Right kidney (tissue), 9 donors: ENCODE data around the gene TMBIM1.

ENCODE experiments used
- DNase-seq: peaks from one replicate; pipeline ENCODE4 v3.0.0-alpha.2; 2016
- long read RNA-seq, 8 donors: transcript quantifications; one replicate each; lab custom pipeline, GENCODE V29; 2026

TMBIM1 gene, protein sequence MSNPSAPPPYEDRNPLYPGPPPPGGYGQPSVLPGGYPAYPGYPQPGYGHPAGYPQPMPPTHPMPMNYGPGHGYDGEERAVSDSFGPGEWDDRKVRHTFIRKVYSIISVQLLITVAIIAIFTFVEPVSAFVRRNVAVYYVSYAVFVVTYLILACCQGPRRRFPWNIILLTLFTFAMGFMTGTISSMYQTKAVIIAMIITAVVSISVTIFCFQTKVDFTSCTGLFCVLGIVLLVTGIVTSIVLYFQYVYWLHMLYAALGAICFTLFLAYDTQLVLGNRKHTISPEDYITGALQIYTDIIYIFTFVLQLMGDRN
- long read RNA-seq, donor 1, transcript TMBIM1-201 (12 exons, 2,371 nt) = major isoform, 26 of 28 reads
- long read RNA-seq, donor 1, partial matches to known transcripts = 0 of 28 reads
- long read RNA-seq, donor 1, other reads (novel, unspliced or antisense) = 0 of 28 reads
- long read RNA-seq, donor 2, transcript TMBIM1-201 (12 exons, 2,371 nt) = major isoform, 9 of 61 reads
- long read RNA-seq, donor 2, partial matches to known transcripts = 52 of 61 reads
- long read RNA-seq, donor 2, other reads (novel, unspliced or antisense) = 0 of 61 reads
- long read RNA-seq, donor 3, transcript TMBIM1-201 (12 exons, 2,371 nt) = major isoform, 9 of 10 reads
- long read RNA-seq, donor 3, partial matches to known transcripts = 0 of 10 reads
- long read RNA-seq, donor 3, other reads (novel, unspliced or antisense) = 0 of 10 reads
- long read RNA-seq, donor 4, transcript TMBIM1-201 (12 exons, 2,371 nt) = major isoform, 18 of 21 reads
- long read RNA-seq, donor 4, partial matches to known transcripts = 0 of 21 reads
- long read RNA-seq, donor 4, other reads (novel, unspliced or antisense) = 0 of 21 reads
- long read RNA-seq, donor 5, transcript TMBIM1-201 (12 exons, 2,371 nt) = major isoform, 20 of 20 reads
- long read RNA-seq, donor 5, partial matches to known transcripts = 0 of 20 reads
- long read RNA-seq, donor 5, other reads (novel, unspliced or antisense) = 0 of 20 reads
- long read RNA-seq, donor 6, transcript TMBIM1-201 (12 exons, 2,371 nt) = major isoform, 9 of 16 reads
- long read RNA-seq, donor 6, partial matches to known transcripts = 5 of 16 reads
- long read RNA-seq, donor 6, other reads (novel, unspliced or antisense) = 0 of 16 reads
- long read RNA-seq, donor 7, transcript TMBIM1-201 (12 exons, 2,371 nt) = major isoform, 23 of 25 reads
- long read RNA-seq, donor 7, partial matches to known transcripts = 0 of 25 reads
- long read RNA-seq, donor 7, other reads (novel, unspliced or antisense) = 0 of 25 reads
- long read RNA-seq, donor 8, transcript TMBIM1-201 (12 exons, 2,371 nt) = major isoform, 21 of 23 reads
- long read RNA-seq, donor 8, partial matches to known transcripts = 0 of 23 reads
- long read RNA-seq, donor 8, other reads (novel, unspliced or antisense) = 0 of 23 reads

DNA sequence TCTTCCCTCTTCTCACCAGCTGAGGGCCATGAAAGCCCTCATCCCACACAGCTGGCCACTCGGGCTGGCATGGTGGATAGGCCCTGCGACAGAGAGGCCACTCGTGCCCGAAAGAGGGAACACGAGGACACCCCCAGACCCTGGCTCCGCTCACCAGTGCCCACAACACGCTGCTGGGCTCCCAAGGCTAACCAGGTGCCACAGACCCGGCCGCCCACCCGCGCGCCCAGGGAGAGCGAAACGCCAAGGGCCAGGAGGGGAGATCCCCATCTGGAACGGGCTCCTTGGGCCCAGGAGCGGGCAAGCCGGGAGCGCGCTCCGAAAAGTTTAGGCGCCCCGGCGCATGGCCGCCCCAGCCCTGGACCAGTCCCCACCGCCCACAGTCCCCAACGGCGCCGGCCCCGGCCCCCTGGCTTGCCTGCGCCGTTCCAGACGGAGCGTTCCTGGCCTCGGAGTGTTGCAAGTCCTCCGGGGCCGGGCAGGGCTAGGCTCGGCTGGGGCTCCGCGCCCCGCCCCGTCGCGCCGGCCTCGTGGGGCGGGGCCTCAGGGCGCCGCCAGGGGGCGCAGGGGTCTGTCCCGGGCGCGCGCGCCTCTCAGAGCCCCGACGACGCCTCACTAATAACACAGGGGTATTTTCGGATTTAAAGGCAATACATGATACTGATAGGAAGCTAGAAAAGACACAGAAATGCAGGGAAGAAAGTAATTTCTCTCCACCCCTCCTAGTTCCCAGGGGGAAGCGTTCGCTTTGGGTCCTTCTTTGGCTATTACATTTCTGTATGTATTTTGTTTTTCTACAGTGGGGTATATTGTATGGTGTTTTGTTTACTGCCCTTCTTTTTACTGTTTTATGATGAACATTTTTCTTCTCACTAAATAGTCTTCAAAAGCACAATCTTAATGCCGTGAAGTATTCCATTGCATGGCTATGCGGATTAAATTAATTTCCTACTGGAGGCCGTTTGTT lies at the start of gene TMBIM1:
TMBIM1 (minus strand) TSS at position 456 of the 967 bp plus-strand sequence. CDS start 10,362 bp downstream, outside the sequence.
- DNase-seq = peak; percentile 87

GRCh38 chr2:218341381-218341780 lies 49.1 kb upstream of the TMBIM1 start:
- DNase-seq = no peak

DNA sequence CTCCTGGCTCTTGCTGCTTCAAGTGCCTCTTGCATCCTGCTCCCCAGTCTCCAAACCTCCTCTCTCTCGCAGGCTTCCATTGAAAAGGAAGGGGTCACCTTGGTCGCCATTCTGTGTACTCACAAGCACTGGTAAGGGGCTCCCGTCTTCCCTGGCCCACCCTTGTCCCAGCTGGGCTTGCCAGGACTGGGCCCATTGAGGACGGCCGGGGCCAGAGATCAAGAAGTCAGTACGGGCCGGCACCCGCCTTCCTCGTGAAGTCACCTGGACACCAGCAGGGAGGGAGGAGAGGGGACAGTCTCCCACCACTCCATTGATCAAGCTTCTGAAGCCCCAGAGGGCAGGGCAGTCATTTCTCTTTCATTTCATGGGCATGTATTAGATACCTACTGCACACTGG lies 48.4 kb upstream of the TMBIM1 start:
- DNase-seq = no peak

- DNase-seq = no peak
Observed at GRCh38 chr2:218334531-218334930, 42.2 kb upstream of the TMBIM1 start.

DNA sequence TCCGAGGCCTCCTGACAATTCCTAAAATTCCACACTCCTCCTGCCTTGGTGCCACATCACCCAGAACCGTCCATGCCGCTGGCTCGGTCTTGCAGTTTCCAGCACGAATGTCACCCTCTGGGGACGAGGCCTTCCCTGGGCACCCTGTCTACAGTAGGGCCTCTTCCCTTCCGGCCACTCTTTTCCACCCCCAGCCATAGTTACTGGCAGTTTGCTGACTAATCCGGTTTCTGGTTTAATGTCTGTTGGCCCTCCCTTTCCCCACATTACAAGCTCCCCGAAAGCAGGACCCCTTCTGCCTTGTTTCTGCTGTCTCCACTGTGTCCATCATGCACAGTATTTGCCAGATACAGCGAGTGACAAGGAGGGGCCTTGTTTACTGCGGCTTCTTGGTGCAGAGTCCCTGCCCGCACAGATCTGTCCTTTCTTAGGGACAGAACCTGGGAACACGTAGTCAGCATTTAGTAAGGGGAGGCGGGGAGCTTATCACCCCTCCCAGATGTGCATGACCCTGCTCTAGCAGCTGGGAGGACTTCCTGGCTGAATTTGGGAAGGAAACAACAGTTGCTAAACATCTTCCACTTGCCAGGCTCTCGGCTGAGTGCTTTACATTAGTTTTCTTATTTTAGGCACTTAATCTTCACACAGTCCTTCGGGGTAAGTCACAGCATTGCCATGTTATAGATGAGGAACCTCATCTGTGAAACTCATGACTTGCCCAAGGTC lies 40.8 kb upstream of the TMBIM1 start:
- DNase-seq = no peak

- DNase-seq = no peak
Observed at GRCh38 chr2:218332288-218332687, 40.0 kb upstream of the TMBIM1 start.

DNA sequence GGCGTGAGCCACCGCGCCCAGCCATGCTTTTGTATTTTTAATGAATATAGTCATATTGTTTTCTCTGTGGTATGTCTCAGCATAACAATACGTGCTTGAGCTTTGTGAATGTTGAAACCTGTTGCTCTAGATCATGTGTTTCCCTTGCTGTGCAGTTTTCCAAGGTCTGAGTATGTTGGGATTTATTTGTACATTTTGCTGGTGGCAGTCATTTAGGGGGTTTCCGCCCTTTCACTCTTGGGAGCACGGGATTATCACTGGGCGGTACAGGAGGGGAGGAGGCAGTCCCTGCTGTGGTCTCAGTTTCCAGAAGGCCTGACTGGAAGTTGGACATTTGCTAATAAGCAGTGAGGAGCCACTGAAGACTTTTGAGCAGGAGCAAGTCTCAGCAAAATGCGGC lies 39.4 kb upstream of the TMBIM1 start:
- DNase-seq = no peak

DNA sequence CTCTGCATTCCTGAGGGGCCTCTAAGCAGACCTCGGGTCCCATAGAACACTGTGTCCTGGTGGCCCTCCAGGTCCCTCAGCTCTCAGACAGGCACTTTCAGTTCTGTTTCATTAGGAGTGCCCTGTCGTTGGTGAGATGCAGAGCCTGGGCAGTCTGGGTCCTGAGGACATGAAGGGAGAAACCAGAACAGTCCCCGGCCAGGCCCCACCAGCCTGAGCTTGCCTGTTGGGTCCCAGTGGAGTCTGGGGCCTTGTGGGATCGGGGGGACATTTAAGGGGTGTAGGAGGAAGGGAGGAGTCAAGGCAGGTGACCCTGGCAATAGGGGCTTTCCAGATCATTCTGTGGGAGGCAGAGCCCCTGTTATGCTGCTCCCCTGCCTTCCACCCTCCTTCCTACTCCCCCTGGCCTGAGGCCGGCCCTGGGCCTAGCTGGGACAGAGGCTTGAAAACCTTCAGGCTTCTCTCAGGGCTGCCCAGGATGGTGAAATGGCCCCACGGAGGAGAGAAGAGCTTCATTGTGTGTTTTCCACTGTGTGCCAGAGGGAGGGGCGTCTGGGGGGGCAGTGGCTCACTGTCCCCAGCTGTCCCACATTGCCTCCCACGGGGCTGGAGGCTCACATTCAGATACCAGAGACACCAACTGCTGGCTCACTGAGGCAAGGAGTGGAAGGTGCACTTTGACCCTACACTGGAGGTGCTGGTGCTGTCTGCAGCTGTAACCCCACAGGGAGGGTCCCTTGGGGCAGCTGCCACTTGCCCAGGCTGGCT lies 37.7 kb upstream of the TMBIM1 start:
- DNase-seq = no peak

- DNase-seq = no peak
Observed at GRCh38 chr2:218329027-218329825, 36.9 kb upstream of the TMBIM1 start.

GRCh38 chr2:218328294-218328693 lies 36.0 kb upstream of the TMBIM1 start:
- no peak for DNase-seq

DNA sequence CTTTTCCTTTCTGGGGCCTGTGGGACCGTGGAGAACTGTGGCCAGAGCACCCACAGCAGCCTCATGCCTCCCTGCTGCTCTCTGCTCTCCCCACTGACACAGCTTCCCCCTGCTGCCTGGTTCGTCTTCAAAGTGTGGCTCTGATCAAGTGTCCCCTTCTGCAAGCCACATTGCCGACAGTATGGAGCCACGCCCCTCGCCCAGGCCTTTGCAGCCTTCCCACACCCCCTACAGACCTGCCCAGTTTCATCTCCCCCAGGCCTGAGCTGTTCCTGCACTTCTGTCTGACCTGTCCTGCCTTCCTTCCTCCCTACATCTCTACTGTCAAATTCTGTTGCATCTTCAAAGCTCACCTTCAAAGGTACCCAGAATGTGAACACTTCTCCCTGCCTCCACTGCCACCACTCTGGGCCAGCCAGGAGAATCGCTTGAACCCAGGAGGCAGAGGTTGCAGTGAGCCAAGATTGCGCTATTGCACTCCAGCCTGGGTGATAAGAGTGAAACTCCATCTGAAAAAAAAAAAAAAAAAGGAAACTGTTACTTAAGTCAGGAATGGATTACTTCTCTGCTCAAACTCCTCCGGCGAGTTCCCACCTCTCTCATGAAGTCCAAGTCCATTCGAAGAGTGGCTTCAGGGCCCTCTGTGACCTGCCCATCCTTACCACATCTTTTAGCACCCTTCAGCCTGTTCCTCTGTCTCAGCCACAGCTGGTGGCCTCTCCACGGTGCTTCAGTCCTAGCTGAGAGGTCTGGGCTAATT lies 35.3 kb upstream of the TMBIM1 start:
- DNase-seq = no peak

DNA sequence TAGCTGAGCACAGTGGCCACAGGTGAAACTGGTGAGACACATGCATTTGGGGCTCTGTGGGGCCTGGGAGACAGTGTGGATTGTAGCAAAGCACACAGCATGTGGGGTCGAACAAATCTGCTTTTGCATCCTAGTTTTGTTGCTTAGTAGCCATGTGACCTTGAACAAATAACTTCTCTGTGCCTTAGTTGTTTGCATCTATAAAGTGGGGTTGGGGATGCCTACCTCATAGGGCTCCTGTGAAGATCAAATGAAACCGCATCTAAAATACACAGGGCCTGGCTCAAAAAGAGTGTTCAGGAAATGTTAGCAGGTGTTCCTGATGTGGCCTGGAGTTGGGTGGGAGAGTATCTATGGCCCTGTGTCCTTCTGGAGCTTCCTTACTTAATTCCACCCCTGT lies 34.0 kb upstream of the TMBIM1 start:
- DNase-seq = no peak

GRCh38 chr2:218325566-218326160 lies 33.4 kb upstream of the TMBIM1 start:
- no peak for DNase-seq

GRCh38 chr2:218323526-218324472 lies 31.5 kb upstream of the TMBIM1 start:
- DNase-seq = peak; percentile 83

- peak; percentile 97 for DNase-seq
Observed at GRCh38 chr2:218322768-218323525, 30.6 kb upstream of the TMBIM1 start.
